HFFc6 (cell line): ENCODE measurements around the gene ZNF384. TPM values are rescaled to one million over a fixed set of nuclear protein-coding genes. Genes with fewer than 3 reads are reported as not detected.

Experiments
- DNase-seq: peaks from one replicate; pipeline ENCODE4 v3.0.0-alpha.2; 2018
- H3K27ac Mint-ChIP-seq: 2 replicates; pipeline ENCODE4 v1.8.0; 2020; ENCODE audit warnings: mild to moderate bottlenecking, mixed read lengths
- H3K27me3 Mint-ChIP-seq: 2 replicates; pipeline ENCODE4 v1.8.0; 2021; ENCODE audit warnings: mild to moderate bottlenecking, moderate library complexity, mixed read lengths; ENCODE audit not compliant: insufficient read depth
- H3K36me3 Mint-ChIP-seq: 2 replicates; pipeline ENCODE4 v1.8.0; 2021; ENCODE audit warnings: low read depth, mixed read lengths
- H3K4me1 Mint-ChIP-seq: 2 replicates; pipeline ENCODE4 v1.8.0; 2020; ENCODE audit warnings: low read depth, mixed read lengths
- H3K4me3 Mint-ChIP-seq: 2 replicates; pipeline ENCODE4 v1.8.0; 2020; ENCODE audit warnings: mild to moderate bottlenecking, moderate library complexity, mixed read lengths
- H3K9me3 Mint-ChIP-seq: 2 replicates; pipeline ENCODE4 v1.8.0; 2020; ENCODE audit warnings: mild to moderate bottlenecking, mixed read lengths
- CTCF ChIP-seq: fragments of 200-600 bp; sonication (generic); IDR thresholded peaks from 2 replicates; pipeline ENCODE4 v1.5.0; 2021; ENCODE audit warnings: antibody characterized with exemption, mild to moderate bottlenecking
- total RNA-seq, 6 experiments: library from RNA; stranded (reverse); fragmentation: NEBNext Ultra II Directional; extraction: Animal tissue kit (Norgen Biotek cat#: 25700); gene quantifications; 2 replicates in 1 of 6; 3 replicates in 5 of 6; pipeline ENCODE4 v1.2.3, GENCODE V29; 2021

Gene ZNF384
- total RNA-seq, 6 experiments from 2014 or later: 32.8 to 43.9 (median 41.1) TPM

GRCh38 chr12:6692888-6693287 lies 3.7 kb upstream of the ZNF384 start:
- TF ChIP-seq CTCF: no peak
- H3K9me3 Mint-ChIP-seq: no peaks in the 10 kb centered on the region
- H3K27ac Mint-ChIP-seq: no peak overlapping the region
- peaks cover 7% of the 10 kb centered on the region for H3K27me3 Mint-ChIP-seq
- DNase-seq: no peak
- peaks cover 26% of the 10 kb centered on the region for H3K4me1 Mint-ChIP-seq
- no peak overlapping the region for H3K4me3 Mint-ChIP-seq
- peaks cover 3% of the 10 kb centered on the region; the same call in 1 of the 2 replicates for H3K36me3 Mint-ChIP-seq

- H3K4me1 Mint-ChIP-seq: peaks cover 37% of the 10 kb centered on the region
- peaks cover 3% of the 10 kb centered on the region for H3K27me3 Mint-ChIP-seq
- no peak for TF ChIP-seq CTCF
- peak; percentile 69 for DNase-seq
- H3K4me3 Mint-ChIP-seq: peak overlapping the region; percentile 92; the same call in 1 of the 2 replicates
- H3K36me3 Mint-ChIP-seq: peaks cover 16% of the 10 kb centered on the region
- H3K9me3 Mint-ChIP-seq: no peaks in the 10 kb centered on the region
- H3K27ac Mint-ChIP-seq: peak overlapping the region; percentile 72
Measured at GRCh38 chr12:6691473-6691872, 2.3 kb upstream of the ZNF384 start.

- H3K4me1 Mint-ChIP-seq: peaks cover 54% of the 10 kb centered on the region
- peaks cover 29% of the 10 kb centered on the region for H3K36me3 Mint-ChIP-seq
- no peak for TF ChIP-seq CTCF
- DNase-seq: no peak
- peak overlapping the region; percentile 97 for H3K27ac Mint-ChIP-seq
- H3K4me3 Mint-ChIP-seq: peak overlapping the region; percentile 92
- no peaks in the 10 kb centered on the region for H3K9me3 Mint-ChIP-seq
- H3K27me3 Mint-ChIP-seq: peaks cover 3% of the 10 kb centered on the region
Measured at GRCh38 chr12:6688543-6688998, 604 bp downstream of the ZNF384 start.

- DNase-seq: no peak
- Mint-ChIP-seq H3K9me3 (no peaks in the 10 kb centered on the region), H3K27me3 (peaks cover 3% of the 10 kb centered on the region), H3K36me3 (peaks cover 32% of the 10 kb centered on the region), H3K4me3 (peak overlapping the region; percentile 92; the same call in 1 of the 2 replicates), H3K27ac (peak overlapping the region; percentile 26; the same call in 1 of the 2 replicates), H3K4me1 (peaks cover 35% of the 10 kb centered on the region)
- TF ChIP-seq CTCF: no peak
Measured at GRCh38 chr12:6685814-6686213, 3.4 kb downstream of the ZNF384 start.

GRCh38 chr12:6684609-6685008 lies 4.6 kb downstream of the ZNF384 start:
- peak; percentile 78 for TF ChIP-seq CTCF
- H3K27ac Mint-ChIP-seq: no peak overlapping the region
- H3K27me3 Mint-ChIP-seq: peaks cover 3% of the 10 kb centered on the region
- peaks cover 32% of the 10 kb centered on the region for H3K36me3 Mint-ChIP-seq
- H3K4me3 Mint-ChIP-seq: no peak overlapping the region
- no peaks in the 10 kb centered on the region for H3K9me3 Mint-ChIP-seq
- H3K4me1 Mint-ChIP-seq: peaks cover 35% of the 10 kb centered on the region
- no peak for DNase-seq
